Pulmonary artery endothelial cell (primary cell): Measurements from ENCODE around the gene CLIP4. TPM values are rescaled to one million over a fixed set of nuclear protein-coding genes. Genes with fewer than 3 reads are reported as not detected.
"Not testable (repeated sequence)": the region's sequence is repeated elsewhere in the genome, so short reads cannot be mapped to it uniquely, and the experiment has no call there.

Experiments
- DNase-seq: peaks from one replicate; pipeline ENCODE4 v3.0.0-alpha.2; 2011; ENCODE audit warnings: low read depth, low spot score
- total RNA-seq: library from RNA; depleted of rRNA; stranded (reverse); fragments of >200 nt; gene quantifications from 2 replicates; pipeline ENCODE4 v1.2.3, GENCODE V29; 2014

The CLIP4 gene, protein sequence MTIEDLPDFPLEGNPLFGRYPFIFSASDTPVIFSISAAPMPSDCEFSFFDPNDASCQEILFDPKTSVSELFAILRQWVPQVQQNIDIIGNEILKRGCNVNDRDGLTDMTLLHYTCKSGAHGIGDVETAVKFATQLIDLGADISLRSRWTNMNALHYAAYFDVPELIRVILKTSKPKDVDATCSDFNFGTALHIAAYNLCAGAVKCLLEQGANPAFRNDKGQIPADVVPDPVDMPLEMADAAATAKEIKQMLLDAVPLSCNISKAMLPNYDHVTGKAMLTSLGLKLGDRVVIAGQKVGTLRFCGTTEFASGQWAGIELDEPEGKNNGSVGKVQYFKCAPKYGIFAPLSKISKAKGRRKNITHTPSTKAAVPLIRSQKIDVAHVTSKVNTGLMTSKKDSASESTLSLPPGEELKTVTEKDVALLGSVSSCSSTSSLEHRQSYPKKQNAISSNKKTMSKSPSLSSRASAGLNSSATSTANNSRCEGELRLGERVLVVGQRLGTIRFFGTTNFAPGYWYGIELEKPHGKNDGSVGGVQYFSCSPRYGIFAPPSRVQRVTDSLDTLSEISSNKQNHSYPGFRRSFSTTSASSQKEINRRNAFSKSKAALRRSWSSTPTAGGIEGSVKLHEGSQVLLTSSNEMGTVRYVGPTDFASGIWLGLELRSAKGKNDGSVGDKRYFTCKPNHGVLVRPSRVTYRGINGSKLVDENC
- 28.0 and 35.5 TPM in 2 replicates for total RNA-seq

DNA sequence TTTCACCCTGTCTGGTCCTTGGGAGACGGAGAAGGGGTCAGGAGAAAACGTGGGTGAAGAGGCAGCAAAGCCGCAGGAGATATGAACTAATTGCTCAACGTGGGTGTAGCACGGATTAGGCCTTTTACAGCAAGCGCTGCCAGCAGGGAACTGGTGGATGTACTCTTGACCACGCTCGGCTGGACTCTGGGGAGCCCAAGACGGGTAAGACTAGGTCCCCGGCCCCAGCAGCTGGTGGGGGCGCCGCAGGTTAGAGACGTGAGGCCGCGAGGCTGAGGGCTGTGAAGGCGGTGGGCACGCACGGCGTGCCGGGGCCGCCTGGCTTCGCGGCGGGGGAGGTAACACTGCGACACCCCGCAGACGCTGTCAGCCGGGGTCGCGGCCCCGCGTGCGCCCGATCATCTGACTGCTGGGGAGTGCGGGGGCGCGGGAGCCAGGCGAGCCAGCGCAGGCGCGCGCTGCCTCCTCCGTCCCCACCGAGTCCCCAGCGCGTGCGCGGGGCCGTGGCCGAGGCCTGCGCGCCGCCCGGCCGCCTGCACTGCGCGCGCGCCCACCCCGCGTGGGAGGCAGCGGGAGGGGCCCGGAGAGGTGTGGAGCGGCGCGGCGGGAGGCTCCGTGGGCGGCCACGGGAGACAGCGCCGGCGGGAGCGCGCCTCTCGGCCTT is at the start of gene CLIP4:
Gene CLIP4, plus strand, starts transcription at position 470 of the 664 bp plus-strand sequence. CDS start 5,974 bp downstream, outside the sequence.
- DNase-seq: no peak

DNA sequence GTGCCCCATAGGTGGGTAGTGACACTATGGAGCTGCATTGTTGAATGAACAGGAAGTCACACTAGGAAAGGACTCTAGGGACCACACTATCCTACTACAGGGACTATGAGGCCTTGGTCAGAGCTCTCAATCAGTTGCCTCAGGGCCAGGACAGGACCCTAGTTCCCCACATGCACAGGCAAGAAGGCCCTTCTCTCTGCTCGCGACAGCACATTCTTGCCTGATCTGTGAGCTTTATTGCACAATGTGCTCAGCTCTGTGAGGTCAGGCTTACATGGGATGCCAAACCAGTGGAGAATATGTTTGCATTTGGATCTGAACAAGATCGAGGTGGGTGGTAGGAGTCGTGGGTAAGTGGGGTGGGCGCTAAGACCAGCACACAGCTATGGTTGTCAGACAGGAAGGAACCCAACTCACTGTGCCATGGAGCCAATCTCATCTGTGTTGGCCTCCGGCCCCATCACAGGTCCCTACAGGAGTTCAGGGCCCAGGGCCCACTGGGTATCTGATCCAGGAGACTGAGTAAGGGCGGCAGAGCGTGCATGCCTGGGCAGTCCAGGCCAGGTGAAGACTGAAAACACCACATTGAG is 48.8 kb upstream of the CLIP4 start:
- DNase-seq: no peak

DNA sequence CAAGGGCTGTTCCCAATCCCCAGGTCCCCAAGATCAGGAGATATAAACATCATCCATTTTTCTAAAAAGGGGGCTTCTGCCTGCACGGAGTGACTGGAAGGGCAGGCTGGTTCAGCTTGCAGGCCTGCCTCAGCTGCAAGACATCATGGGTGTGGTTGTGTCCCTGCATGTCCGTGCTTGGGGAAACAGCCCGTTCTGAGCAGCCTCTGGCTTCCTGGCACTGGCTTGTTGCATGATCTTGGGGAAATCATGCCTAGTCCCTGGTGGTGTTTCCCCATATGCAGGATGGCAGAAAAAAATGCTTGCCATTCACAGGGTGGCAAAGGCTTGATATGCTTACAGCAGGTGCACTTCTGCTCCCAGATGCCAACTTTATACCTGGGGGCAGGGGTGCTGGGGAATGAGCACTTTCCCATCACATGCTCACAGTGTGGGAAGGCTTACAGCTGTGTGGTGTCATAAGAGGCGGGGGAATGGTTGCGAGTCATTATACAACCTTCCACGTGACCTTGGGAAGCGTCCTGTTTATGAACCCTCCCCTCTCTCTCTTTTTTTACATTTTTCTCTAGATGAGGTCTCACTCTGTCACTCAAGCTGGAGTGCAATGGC is 48.1 kb upstream of the CLIP4 start:
- no peak for DNase-seq

DNA sequence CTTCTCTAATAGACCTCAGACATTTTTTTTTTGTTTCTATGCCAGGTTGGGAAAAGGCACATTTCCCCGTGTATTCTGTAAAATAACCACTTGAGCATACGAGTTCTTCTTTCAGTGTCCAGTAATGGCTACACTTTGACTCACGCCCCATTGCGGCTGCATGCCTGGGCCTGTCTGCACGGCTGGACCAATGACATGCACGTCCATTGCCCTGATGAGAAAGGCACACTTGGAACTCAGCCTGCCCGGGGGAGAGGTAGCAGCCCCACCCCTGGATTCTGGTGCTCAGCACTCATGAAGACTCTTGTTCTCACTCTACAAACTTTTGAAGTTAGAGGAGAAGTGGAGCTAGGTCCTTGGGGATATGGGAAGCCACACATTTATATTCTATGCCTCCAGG is 46.7 kb upstream of the CLIP4 start:
- DNase-seq: no peak

DNA sequence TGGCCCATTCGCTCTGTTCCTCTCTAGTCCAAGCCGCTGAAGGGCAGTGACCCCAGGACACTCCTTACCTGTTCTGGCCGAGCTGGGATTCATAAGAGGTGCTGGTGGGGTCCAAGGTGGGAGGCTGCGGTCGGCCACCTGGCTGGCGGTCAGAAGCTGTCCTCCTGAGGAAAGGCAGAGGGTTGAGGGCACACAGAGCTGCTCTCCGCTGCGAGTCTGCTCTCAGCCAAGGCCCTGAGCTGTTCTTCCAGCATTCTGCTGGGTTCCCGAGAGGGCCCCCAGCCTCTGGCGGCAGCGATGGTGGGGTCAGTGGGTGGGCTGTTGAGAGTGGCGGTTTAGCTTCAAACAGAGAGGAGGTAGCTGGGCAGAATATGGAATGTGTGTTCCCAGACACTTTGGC is 44.7 kb upstream of the CLIP4 start:
- no peak for DNase-seq

DNA sequence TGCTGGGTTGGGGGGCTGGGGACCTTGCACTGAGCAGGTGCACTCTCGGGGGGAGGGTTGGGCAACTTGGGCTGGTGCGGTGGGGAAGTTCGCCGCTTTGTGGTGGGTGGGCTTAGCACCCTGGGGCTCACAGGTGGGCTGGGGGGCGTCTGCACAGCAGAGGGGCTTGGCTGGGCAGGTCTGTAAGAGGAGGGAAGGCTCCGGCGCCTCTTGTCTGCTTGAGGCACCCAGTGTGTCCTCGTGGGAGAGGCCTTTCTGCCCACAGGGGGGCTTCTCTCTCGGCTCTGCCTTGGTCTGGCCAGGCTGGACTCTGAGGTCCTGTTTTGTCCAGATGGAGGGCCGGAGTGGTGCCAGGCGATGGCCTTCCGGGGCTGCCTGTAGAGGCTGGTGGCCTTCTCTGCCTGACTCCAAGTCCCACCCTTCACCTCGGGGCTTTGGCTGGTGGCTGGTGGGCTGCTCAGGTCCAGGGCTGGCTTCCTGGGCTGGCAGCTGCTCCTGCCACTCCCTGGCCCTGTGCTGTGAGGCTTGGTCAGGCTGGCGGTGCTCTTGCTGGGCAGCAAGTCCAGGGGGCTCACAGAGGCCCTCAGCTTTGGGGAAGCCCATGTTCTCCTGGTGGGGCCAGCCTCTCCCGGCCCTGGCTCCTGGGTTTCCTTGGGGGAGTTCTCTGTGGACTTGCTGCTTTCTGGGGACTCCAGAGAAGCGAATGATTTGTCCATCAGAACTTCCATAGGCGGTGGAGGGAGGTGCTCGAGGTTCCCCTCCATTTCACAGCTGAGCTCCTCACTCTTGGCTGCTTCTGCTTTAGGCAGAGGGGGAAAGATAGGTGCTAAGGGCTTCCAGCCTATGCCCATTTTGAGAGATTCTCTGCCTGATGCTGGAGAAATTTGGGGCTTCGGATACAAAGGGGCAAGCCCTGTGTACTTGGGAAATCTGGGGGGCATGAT is 43.9 kb upstream of the CLIP4 start:
- DNase-seq: no peak

DNA sequence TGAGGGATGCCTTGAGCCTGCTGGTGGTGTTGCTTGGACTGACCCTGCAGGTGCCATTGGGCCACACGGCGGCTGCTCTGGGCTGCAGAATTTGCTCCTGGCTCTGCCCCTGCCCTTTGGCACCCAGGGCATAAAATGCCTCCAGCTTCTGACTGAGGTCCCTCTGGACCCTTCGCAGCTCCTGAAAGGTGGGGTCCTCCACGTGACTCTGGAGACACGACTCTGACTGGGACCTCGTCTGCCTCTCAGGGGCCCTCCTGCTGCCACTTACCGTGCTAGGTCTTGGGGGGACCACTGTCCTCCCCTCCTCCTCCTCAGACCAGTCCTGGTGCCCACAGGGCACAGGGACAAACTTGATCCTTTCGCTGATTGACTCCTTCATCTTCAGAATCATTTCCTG is 43.0 kb upstream of the CLIP4 start:
- DNase-seq: no peak

DNA sequence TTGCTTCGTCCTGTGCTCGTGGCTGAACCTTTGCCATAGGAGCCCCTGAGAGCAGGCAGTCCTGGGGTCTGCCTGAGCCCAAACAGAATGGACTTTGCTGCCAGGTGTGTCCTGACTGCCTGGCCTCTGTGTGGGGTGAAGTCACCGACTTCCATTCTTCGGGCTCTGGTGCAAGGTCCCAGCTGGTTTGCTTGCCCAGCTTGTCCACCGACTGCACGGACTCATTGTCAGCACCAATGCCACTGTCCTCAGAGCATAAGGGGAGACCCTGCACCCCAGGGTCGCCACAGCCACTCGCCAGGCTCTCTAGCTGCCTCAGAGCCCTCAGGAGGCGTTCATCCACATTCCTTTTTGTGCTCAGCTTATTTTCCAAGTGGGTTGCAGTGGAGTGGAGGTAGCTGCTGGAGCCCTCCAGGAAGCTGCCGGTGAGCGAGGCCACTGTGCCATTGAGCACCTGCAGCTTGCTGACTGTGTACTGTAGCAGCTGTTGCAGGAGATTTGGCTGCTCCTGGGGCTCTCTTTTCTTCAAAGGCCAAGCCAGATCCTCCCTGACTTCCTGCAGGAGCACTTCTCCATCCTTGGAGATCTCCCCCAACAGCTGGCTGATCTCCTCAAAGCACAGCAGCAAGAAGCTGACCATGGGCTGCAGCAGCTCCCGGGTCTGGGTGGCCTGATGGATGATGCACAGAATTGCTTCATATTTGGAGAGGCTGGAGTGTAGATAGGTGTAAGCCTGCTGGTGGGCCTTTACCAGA is 42.1 kb upstream of the CLIP4 start:
- no peak for DNase-seq

DNA sequence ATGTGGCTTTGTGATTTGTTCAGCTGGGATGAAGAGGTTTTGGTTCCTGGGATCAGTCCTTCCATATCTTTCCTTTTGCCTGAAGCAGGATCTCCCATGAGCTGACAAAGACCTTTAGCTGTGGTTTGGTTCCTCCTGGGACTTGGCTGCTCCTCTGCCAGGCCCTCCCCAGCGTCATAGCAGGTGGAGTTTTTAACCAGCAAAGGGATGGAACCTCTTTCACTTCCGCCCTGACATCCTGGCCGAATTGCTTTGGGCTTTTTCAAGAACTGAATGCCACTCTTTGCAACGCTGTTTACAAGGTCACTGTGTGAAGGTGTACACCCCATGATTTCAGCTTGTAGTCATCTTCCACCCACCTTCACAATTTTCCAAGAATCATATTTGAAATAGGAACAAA is 41.3 kb upstream of the CLIP4 start:
- no peak for DNase-seq

DNA sequence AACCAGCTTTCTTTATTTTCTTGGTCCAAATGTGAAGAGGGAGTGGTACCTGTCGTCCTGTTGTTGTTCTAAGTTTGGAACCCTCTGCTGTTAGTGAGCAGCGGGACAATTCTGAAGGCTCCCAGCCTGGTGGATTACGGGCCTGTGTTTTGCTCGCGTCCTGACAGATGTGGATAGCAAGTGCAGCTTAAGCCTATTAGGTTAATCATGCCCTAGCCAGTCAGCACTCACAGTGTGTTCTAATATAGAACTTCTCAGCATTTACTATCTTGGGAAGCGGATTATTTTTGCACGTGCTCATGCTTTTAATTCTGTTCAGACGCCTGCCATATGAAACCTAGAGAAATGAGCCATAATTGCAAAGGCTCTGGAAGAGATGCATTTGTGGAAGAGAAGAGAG is 40.8 kb upstream of the CLIP4 start, which contains the start of gene PCARE:
Gene PCARE, minus strand, starts transcription at position 113 of the 400 bp plus-strand sequence. CDS start 262 bp downstream, outside the sequence.
- no peak for DNase-seq

DNA sequence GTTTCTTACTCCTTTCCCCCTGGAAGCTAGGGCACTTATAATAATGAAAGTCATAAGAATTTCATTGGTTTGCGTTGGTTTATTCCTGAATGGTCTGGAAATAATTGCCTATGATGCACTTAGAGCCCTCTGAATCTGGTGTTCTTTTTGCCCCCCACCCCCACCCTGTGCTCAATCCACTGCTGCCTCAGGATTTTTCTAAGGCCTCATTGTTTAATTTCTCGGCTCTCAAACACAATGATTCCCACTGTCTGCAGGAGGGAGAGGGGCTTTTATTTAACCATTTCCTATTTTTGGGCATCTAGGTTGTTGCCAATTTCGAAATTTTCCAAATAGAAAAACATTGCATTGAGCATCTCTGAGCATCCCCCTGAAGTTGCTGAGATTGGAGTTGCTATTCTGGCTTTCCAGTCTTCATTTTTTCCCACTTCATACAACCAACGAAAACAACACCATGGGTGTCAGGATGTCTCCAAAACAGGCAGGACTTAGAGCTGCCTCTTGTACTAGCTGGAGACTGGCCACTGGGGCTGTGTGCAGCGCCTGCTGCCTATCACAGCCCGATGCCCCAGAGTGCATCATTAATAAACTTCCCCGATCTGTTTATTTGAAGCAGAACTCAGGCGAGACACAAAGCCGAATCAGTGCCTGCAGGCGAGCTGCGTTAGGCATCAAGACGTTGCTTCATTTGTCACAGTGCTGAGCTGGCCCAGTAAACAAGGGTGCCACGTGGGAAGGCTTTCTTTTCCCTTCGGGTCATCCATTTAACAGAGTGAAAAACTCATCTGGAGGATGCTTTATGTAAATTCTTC is 39.1 kb upstream of the CLIP4 start:
- DNase-seq: no peak

DNA sequence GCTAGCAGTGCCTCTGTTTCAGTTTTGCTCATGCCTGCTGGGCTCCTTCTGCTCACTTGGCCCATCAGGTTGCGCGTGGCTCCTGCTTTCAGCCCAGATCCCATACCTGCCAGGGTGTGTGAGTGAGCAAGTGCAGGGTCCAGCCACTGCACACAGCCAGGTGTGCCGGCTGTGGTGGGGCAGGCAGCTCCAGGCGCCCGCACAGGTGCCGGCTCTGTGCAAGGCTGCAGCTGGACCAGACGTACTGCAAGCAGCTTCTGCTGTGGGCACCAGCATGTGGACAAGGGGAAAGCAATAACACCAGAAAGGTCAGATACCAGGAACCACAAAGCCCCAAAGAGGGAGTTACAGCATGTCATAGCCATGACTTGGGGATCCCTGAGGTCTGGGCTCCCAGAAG is 35.3 kb upstream of the CLIP4 start:
- no peak for DNase-seq

DNA sequence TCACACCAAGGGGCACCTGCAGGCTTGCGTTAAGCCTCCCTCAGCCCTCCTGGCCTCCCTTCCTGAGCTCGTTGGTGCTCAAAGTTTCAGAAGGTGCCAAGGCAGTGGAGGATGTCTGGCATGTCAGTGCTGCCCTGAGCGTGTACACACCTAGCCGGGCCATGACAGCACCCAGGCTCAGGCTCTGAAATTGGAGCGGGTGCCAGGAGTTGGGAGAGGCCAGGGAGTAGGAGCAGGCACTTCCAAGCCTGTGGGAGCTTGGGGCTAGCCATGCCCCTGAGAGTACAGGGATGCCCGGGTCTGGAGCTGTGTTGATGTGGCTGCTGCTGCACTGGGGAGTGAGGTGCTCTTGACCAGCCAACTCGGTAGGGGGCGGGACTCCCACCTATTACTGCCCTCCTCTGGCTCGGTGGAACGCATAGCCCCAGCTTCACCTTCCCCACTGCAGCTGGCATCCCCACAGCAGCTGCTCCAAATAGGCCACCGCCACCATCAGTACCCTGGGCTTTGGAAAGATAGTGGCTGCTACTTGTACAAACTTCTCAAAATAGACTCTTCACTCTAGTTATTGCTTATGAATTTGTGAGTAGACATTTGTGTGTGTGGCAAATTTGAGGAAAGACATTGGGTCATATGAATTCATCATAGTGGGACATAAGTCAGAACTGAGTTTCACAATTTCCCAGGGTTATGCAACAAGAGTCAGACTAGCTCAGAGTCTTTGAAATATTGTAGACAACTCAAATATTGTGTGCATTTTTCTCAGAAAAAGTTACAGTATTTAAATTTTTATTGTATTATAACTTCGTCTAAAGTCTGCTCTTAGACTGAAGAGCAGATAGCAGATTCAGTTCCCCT is 34.1 kb upstream of the CLIP4 start:
- no peak for DNase-seq

DNA sequence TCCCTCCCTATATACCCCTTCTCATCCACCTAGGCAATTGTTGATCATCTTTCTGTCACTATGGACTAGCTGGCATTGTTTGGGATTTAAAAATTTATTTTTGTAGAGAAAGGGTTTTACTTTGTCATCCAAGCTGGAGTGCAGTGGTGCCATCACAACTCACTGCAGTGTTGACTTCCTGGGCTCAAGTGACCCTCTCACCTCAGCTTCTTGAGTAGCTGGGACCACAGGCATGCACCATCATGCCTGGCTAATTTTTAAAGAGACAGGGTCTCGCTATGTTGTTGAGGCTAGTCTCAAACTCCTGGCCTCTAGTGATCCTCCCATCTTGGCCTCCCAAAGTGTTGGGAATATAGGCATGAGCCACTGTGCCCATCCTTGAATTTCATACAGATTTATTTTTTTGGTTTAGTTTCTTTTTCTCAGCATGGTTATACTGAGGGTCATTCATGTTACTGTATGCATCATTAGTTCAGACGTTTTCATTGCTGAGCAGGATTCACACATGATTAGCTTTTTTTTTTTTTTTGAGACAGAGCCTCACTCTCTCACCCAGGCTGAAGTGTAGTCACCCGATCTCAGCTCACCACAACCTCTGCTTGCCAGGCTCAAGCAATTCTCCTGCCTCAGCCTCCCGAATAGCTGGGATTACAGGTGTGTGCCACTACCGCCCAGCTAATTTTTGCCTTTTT is 32.3 kb upstream of the CLIP4 start:
- DNase-seq: no peak

DNA sequence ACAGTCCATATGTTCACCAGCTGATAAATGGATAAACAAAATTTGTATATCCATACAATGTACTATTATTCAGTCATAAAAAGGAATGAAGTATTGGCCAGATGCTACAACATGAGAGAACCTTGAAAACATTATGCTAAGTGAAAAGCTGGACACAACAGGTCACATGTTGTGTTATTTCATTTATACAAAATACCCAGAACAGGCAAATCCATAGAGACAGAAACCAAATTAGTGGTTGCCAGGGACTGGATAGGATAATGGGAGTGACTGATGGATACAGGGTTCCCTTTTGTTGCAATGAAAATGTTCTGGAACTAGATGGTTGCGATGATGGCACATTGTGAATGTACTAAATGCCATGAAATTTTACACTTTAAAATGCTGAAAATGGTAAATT is 30.7 kb upstream of the CLIP4 start:
- no peak for DNase-seq

DNA sequence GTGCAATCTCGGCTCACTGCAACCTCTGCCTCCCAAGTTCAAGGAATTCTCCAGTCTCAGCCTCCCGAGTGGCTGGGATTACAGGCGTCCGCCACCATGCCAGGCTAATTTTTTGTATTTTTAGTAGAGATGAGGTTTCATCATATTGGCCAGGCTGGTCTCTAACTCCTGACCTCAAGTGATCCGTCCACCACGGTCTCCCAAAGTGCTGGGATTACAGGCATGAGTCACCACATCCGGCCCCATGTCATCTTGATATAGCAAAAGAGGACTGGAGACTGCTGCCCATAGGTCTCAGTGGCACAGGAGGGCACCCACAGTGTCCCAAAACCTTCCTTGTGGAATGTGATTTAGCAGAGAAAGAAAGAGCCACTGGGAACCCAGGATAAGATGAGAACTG is 24.9 kb upstream of the CLIP4 start:
- DNase-seq: not testable (repeated sequence)

DNA sequence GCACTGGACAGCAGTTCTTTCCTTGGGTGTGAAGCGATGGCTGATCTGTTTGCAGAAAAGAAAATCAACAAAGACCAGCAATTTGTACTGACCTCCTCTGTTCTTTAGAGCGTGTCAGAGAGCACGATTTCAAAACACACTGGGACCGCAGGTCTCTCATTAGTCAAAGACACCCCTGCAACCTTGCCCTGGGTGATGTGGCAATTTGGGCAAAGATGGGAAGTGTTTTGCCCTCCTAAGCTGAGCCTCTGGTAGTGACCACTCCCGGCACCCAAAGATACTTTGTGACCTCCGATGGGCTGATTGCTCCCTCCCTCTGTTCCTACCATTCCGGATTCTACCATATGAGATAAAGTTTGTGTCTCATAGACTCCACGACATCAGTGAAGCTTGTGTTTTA is 18.2 kb upstream of the CLIP4 start:
- no peak for DNase-seq
